ENCODE results near the gene TP53INP2. TPM values are rescaled to one million over a fixed set of nuclear protein-coding genes. Genes with fewer than 3 reads are reported as not detected.

TP53INP2 gene
- total and polyA plus RNA-seq, 2 of the 13 experiments (the other 11 are each of a cell fraction or from before 2014, with no cell fraction given): 5.2 to 18.8 TPM

GRCh38 chr20:34675993-34676641 is 28.0 kb upstream of the TP53INP2 start (continued):
- TF ChIP-seq DZIP1 (CRISPR knock-in tag; IDR thresholded peaks at IDR 0.05) (no peak), KAT7 (CRISPR knock-in tag; IDR thresholded peaks at IDR 0.05; ENCODE audit: borderline replicate concordance) (no peak), ZNF883 (CRISPR knock-in tag; IDR thresholded peaks at IDR 0.05; ENCODE audit: not compliant biosample characterization) (no peak), HNRNPK (IDR thresholded peaks at IDR 0.05; ENCODE audit: low read depth, low read length, poor library complexity, severe bottlenecking) (no peak), NFAT5 (CRISPR knock-in tag; IDR thresholded peaks at IDR 0.05) (no peak), SPEN (CRISPR knock-in tag; IDR thresholded peaks at IDR 0.05; ENCODE audit: low read depth) (no peak), ZNF746 (CRISPR knock-in tag; IDR thresholded peaks at IDR 0.05) (no peak), ZNF816 (CRISPR knock-in tag; IDR thresholded peaks at IDR 0.05; ENCODE audit: borderline replicate concordance) (no peak), HOXA7 (CRISPR knock-in tag; IDR thresholded peaks at IDR 0.05) (no peak), ZBTB26 (CRISPR knock-in tag; IDR thresholded peaks at IDR 0.05; ENCODE audit: borderline replicate concordance) (no peak), SP1 (IDR thresholded peaks at IDR 0.05) (no peak), SP1 (CRISPR knock-in tag; IDR thresholded peaks at IDR 0.05) (no peak), SNAPC5 (CRISPR knock-in tag; IDR thresholded peaks at IDR 0.05; ENCODE audit: borderline replicate concordance) (0 out of 2 replicates have a peak, but pooled peaks have one; percentile 54), PAWR (CRISPR knock-in tag; IDR thresholded peaks at IDR 0.05; ENCODE audit: borderline replicate concordance) (no peak), SSRP1 (CRISPR knock-in tag; IDR thresholded peaks at IDR 0.05) (no peak), NR0B2 (CRISPR knock-in tag; IDR thresholded peaks at IDR 0.05) (no peak), CEBPG (CRISPR knock-in tag; IDR thresholded peaks at IDR 0.05) (no peak), KDM6A (CRISPR knock-in tag; IDR thresholded peaks at IDR 0.05; ENCODE audit: low read depth) (no peak), CREM (IDR thresholded peaks at IDR 0.05) (peak; percentile 11; the same call in 1 of the 2 replicates), CREM (CRISPR knock-in tag; IDR thresholded peaks at IDR 0.05) (no peak), RAD21 (CRISPR knock-in tag; IDR thresholded peaks at IDR 0.05) (0 out of 2 replicates have a peak, but pooled peaks have one; percentile 32), SMAD3 (CRISPR knock-in tag; IDR thresholded peaks at IDR 0.05) (no peak)
